ENCODE measurements around the gene MUTYH. TPM values are rescaled to one million over a fixed set of nuclear protein-coding genes. Genes with fewer than 3 reads are reported as not detected.
A peak's percentile ranks its signal among the peaks of the same experiment; 100 is the strongest.
"Not testable (repeated sequence)": the region's sequence is repeated elsewhere in the genome, so short reads cannot be mapped to it uniquely, and the experiment has no call there.

The MUTYH gene
- total RNA-seq (2014; rRNA removed; shearing (Covaris generic)) = 32.6 and 36.0 TPM in 2 replicates

GRCh38 chr1:45339789-45340558, at the start of gene MUTYH, which contains the start of gene TOE1:
MUTYH (minus strand) TSS chr1:45340440; CDS start chr1:45334505, 5,935 bp downstream.
TOE1 (plus strand) TSS chr1:45340170; CDS start chr1:45340253, 83 bp downstream.
- peak; percentile 90 for DNase-seq (ENCODE audit: low spot score)

GRCh38 chr1:45386219-45386618, 46.0 kb upstream of the MUTYH start:
- no peak for DNase-seq (ENCODE audit: low spot score)

GRCh38 chr1:45385302-45385701, 45.1 kb upstream of the MUTYH start:
- no peak for DNase-seq (ENCODE audit: low spot score)

GRCh38 chr1:45384213-45384612, 44.0 kb upstream of the MUTYH start:
- not testable (repeated sequence) for DNase-seq (ENCODE audit: low spot score)

- DNase-seq (ENCODE audit: low spot score) = no peak
Measured at GRCh38 chr1:45383191-45383590, 43.0 kb upstream of the MUTYH start.

- DNase-seq (ENCODE audit: low spot score) = no peak
Measured at GRCh38 chr1:45381243-45381642, 41.0 kb upstream of the MUTYH start.

GRCh38 chr1:45380730-45381129, 40.5 kb upstream of the MUTYH start:
- no peak for DNase-seq (ENCODE audit: low spot score)

GRCh38 chr1:45380125-45380524, 39.9 kb upstream of the MUTYH start:
- no peak for DNase-seq (ENCODE audit: low spot score)

GRCh38 chr1:45379524-45379923, 39.3 kb upstream of the MUTYH start:
- DNase-seq (ENCODE audit: low spot score) = no peak

GRCh38 chr1:45378184-45378583, 37.9 kb upstream of the MUTYH start:
- DNase-seq (ENCODE audit: low spot score) = no peak

GRCh38 chr1:45375104-45376090, 35.2 kb upstream of the MUTYH start:
- DNase-seq (ENCODE audit: low spot score) = no peak

GRCh38 chr1:45373573-45373972, 33.3 kb upstream of the MUTYH start:
- no peak for DNase-seq (ENCODE audit: low spot score)

GRCh38 chr1:45370575-45370974, 30.3 kb upstream of the MUTYH start:
- no peak for DNase-seq (ENCODE audit: low spot score)

- no peak for DNase-seq (ENCODE audit: low spot score)
Measured at GRCh38 chr1:45365051-45365450, 24.8 kb upstream of the MUTYH start.

GRCh38 chr1:45364294-45364693, 24.1 kb upstream of the MUTYH start:
- no peak for DNase-seq (ENCODE audit: low spot score)

- not testable (repeated sequence) for DNase-seq (ENCODE audit: low spot score)
Measured at GRCh38 chr1:45360981-45361380, 20.7 kb upstream of the MUTYH start.

GRCh38 chr1:45359882-45360513, 19.8 kb upstream of the MUTYH start:
- peak; percentile 71 for DNase-seq (ENCODE audit: low spot score)

- DNase-seq (ENCODE audit: low spot score) = no peak
Measured at GRCh38 chr1:45356186-45356585, 15.9 kb upstream of the MUTYH start.

GRCh38 chr1:45355683-45356082, 15.4 kb upstream of the MUTYH start:
- DNase-seq (ENCODE audit: low spot score) = no peak

- DNase-seq (ENCODE audit: low spot score) = no peak
Measured at GRCh38 chr1:45354838-45355237, 14.6 kb upstream of the MUTYH start.

GRCh38 chr1:45353685-45354084, 13.4 kb upstream of the MUTYH start:
- no peak for DNase-seq (ENCODE audit: low spot score)

GRCh38 chr1:45351508-45351907, 11.3 kb upstream of the MUTYH start:
- DNase-seq (ENCODE audit: low spot score) = no peak
